ENCODE measurements around the gene MYL12A. TPM values are rescaled to one million over a fixed set of nuclear protein-coding genes. Genes with fewer than 3 reads are reported as not detected.

The MYL12A gene
- total RNA-seq, 2 experiments from 2014 or later, result 405 to 423 TPM

GRCh38 chr18:3214855-3215637, 32.6 kb upstream of the MYL12A start:
- intact Hi-C loops (cut with micrococcal nuclease), result no loop called here
- H3K27ac Mint-ChIP-seq, result no peak overlapping the region
- H3K36me3 Mint-ChIP-seq (ENCODE audit: low read depth), result no peaks in the 10 kb centered on the region
- ATAC-seq (no peak), DNase-seq (no peak)
- H3K9me3 Mint-ChIP-seq, result no peaks in the 10 kb centered on the region
- H3K4me1 Mint-ChIP-seq (ENCODE audit: low read depth), result peaks cover 19% of the 10 kb centered on the region
- ChIA-PET POLR2A (no interaction called here), CTCF (interaction anchor here (1.0 to 3.5 kb wide), 2 partner anchors 9 to 31 kb away, joined by 3 to 15 read pairs; no protein-coding TSS in a partner anchor)
- no peak overlapping the region for H3K4me3 Mint-ChIP-seq
- TF ChIP-seq CTCF (IDR thresholded peaks at IDR 0.05), result no peak
- no peaks in the 10 kb centered on the region for H3K27me3 Mint-ChIP-seq

GRCh38 chr18:3216987-3217386, 30.6 kb upstream of the MYL12A start:
- Mint-ChIP-seq H3K36me3 (ENCODE audit: low read depth) (no peaks in the 10 kb centered on the region), H3K4me1 (ENCODE audit: low read depth) (peaks cover 14% of the 10 kb centered on the region), H3K27me3 (no peaks in the 10 kb centered on the region), H3K4me3 (no peak overlapping the region), H3K27ac (no peak overlapping the region), H3K9me3 (no peaks in the 10 kb centered on the region)
- DNase-seq, result no peak
- POLR2A ChIA-PET, result no interaction called here
- intact Hi-C loops (cut with micrococcal nuclease), result no loop called here
- TF ChIP-seq CTCF (IDR thresholded peaks at IDR 0.05), result no peak
- no peak for ATAC-seq
- CTCF ChIA-PET, result interaction anchor here (2.1 kb wide), 1 partner anchor 29 kb away, joined by 7 read pairs; no protein-coding TSS in a partner anchor

- intact Hi-C loops (cut with micrococcal nuclease), result no loop called here
- POLR2A ChIA-PET, result no interaction called here
- Mint-ChIP-seq H3K36me3 (ENCODE audit: low read depth) (no peaks in the 10 kb centered on the region), H3K27ac (no peak overlapping the region), H3K9me3 (no peaks in the 10 kb centered on the region), H3K4me3 (no peak overlapping the region), H3K4me1 (ENCODE audit: low read depth) (peaks cover 8% of the 10 kb centered on the region), H3K27me3 (no peaks in the 10 kb centered on the region)
- ATAC-seq (no peak), DNase-seq (no peak)
- CTCF ChIA-PET, result interaction anchor here (1.4 to 2.1 kb wide), 2 partner anchors 28 to 66 kb away, joined by 5 to 7 read pairs; no protein-coding TSS in a partner anchor
- no peak for TF ChIP-seq CTCF (IDR thresholded peaks at IDR 0.05)
These were observed 29.5 kb upstream of the MYL12A start for GRCh38 chr18:3217948-3218647.

- peaks cover 1% of the 10 kb centered on the region for H3K4me1 Mint-ChIP-seq (ENCODE audit: low read depth)
- ATAC-seq (no peak), DNase-seq (no peak)
- no peaks in the 10 kb centered on the region for H3K27me3 Mint-ChIP-seq
- ChIA-PET CTCF (interaction anchor here (1.2 to 1.4 kb wide), 3 partner anchors 10 to 67 kb away, joined by 3 to 5 read pairs (median 4); no protein-coding TSS in a partner anchor), POLR2A (no interaction called here)
- no peak overlapping the region for H3K4me3 Mint-ChIP-seq
- H3K9me3 Mint-ChIP-seq, result no peaks in the 10 kb centered on the region
- intact Hi-C loops (cut with micrococcal nuclease), result no loop called here
- no peaks in the 10 kb centered on the region for H3K36me3 Mint-ChIP-seq (ENCODE audit: low read depth)
- H3K27ac Mint-ChIP-seq, result no peak overlapping the region
- TF ChIP-seq CTCF (IDR thresholded peaks at IDR 0.05), result no peak
These were observed 28.8 kb upstream of the MYL12A start for GRCh38 chr18:3218819-3219218.

GRCh38 chr18:3219241-3219630, 28.4 kb upstream of the MYL12A start:
- CTCF ChIA-PET, result interaction anchor here (1.2 to 1.4 kb wide), 3 partner anchors 10 to 67 kb away, joined by 3 to 5 read pairs (median 4); no protein-coding TSS in a partner anchor

More at GRCh38 chr18:3219241-3219630, 28.4 kb upstream of the MYL12A start:
- POLR2A ChIA-PET, result no interaction called here
- H3K9me3 Mint-ChIP-seq, result no peaks in the 10 kb centered on the region
- H3K27me3 Mint-ChIP-seq, result no peaks in the 10 kb centered on the region
- no peaks in the 10 kb centered on the region for H3K4me1 Mint-ChIP-seq (ENCODE audit: low read depth)
- DNase-seq (no peak), ATAC-seq (no peak)
- TF ChIP-seq CTCF (IDR thresholded peaks at IDR 0.05), result no peak
- no peaks in the 10 kb centered on the region for H3K36me3 Mint-ChIP-seq (ENCODE audit: low read depth)
- no peak overlapping the region for H3K27ac Mint-ChIP-seq
- intact Hi-C loops (cut with micrococcal nuclease), result no loop called here
- no peak overlapping the region for H3K4me3 Mint-ChIP-seq
